H4 (cell line): ENCODE results near the gene NVL. TPM values are rescaled to one million over a fixed set of nuclear protein-coding genes. Genes with fewer than 3 reads are reported as not detected.

Experiments used
- DNase-seq: peaks from one replicate; pipeline ENCODE4 v3.0.0-alpha.2; 2015; ENCODE audit warnings: low spot score
- total RNA-seq: library from RNA; depleted of rRNA; stranded (reverse); fragments of >200 nt; shearing (Covaris generic); gene quantifications from 2 replicates; pipeline ENCODE4 v1.2.3, GENCODE V29; 2014

Gene NVL
- total RNA-seq, 1 experiment from 2014 or later: 17.9 TPM

GRCh38 chr1:224199679-224200078 lies 130.3 kb downstream of the NVL start:
- no peak for DNase-seq

- no peak for DNase-seq
These were observed 131.4 kb downstream of the NVL start for GRCh38 chr1:224198572-224198971.

GRCh38 chr1:224196813-224197600 lies 133.0 kb downstream of the NVL start:
- no peak for DNase-seq

- DNase-seq: no peak
These were observed 136.5 kb downstream of the NVL start for GRCh38 chr1:224193319-224193966.

- DNase-seq: no peak
These were observed 137.7 kb downstream of the NVL start for GRCh38 chr1:224192082-224192788.

- DNase-seq: no peak
These were observed 140.4 kb downstream of the NVL start for GRCh38 chr1:224189561-224189960.

- no peak for DNase-seq
These were observed 141.7 kb downstream of the NVL start for GRCh38 chr1:224188286-224188685.

GRCh38 chr1:224185208-224185607 lies 144.8 kb downstream of the NVL start:
- DNase-seq: no peak

- DNase-seq: peak; percentile 18
These were observed 146.2 kb downstream of the NVL start for GRCh38 chr1:224183591-224184312.

DNA sequence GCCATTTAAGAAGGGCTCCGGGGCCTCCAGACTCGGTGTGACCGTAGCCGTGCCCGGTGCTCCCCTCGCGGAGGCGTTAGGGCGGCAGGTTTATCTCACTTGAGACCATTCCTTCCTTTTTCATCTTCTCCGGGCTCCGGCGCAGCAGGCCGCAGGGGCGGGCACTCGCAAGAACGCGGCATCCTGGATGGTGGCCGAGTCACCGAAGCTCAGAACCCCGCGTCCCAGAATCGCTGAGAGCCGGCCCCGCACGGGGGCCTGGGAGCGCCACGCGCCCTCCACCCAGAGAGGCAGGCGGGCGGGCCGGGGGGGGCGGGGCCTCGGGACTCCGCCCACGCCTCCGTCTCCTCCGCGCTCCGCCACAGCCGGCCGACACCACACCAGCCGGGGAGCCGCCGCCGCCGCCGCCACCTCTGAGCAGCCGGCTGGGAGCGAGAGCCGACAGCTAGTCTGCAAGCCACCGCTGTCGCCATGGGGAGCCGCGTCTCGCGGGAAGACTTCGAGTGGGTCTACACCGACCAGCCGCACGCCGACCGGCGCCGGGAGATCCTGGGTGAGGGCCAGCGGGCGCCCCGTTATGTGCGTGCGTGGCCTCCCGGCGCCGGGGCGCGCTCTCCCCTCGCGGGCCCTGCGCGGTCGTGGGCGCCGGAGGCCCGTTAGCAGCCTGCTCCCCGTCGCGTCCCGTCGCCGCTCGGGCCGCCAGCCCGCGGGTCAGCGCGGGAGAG lies 146.9 kb downstream of the NVL start, which contains the start of gene DEGS1:
DEGS1 (plus strand) TSS at position 375 of the 725 bp plus-strand sequence; CDS start at position 472, 97 bp downstream.
- peak; percentile 53 for DNase-seq

- DNase-seq: no peak
These were observed 147.7 kb downstream of the NVL start for GRCh38 chr1:224182057-224182865.

DNA sequence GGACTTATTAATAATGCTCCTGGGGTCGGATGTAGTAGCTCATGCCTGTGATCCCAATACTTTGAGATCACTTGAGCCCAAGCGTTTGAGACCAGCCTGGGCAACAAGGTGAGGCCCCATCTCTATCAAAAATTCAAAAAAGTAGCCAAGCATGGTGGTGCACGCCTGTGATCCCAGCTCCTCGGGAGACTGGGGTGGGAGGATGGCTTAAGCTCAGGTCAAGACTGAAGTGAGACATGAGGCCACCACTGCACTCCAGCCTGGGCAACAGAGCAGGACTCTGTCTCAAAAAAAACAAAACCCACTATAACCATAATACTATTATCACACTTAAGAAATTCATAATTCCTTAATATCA lies 148.5 kb downstream of the NVL start:
- no peak for DNase-seq

DNA sequence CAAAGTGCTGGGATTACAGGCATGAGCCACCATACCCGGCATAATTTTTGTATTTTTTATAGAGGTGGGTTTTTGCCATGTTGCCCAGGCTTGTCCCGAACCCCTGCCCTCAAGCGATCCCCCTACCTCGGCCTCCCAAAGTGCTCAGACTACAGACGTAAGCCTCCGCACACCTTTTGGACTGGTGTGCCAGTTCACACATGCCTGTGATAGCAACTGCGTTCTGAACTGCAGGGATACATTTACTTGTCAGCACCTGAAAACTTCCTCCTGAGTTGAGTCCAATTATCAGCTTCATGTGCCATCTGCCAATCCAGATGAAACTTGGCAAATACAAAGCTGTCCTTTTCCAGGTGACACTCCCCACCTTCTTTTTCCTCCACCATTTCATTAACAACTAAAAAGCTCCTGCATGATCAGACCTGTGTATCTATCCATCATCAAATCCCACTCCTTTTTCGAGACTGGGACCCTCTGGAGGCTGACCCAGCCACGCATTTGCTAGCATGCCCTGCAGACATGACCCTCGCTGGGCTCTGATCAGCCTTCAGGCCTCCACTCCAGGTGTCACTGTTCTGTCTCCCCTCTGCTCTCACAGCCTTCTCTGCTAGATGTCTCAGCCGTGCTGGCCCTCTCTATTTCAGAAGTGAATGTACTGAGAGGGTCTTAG lies 149.1 kb downstream of the NVL start:
- DNase-seq: no peak

DNA sequence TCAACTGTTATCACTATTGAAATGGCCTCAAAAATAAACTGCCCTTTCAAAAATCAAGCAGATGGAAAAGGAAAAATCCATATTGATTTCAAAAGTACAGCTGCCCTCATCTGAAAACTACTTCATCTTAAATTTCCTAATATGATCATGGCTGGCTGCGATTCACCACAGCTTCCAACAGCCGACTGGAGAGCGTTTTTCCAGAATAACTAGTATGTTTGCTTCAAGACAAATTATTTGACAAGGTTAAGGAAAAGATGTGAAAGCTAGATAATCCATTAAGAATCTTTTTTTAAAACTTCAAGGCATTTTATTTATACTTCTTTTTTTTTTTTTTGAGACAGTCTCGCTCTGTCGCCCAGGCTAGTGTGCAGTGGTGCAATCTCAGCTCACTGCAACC lies 151.1 kb downstream of the NVL start:
- DNase-seq: no peak

DNA sequence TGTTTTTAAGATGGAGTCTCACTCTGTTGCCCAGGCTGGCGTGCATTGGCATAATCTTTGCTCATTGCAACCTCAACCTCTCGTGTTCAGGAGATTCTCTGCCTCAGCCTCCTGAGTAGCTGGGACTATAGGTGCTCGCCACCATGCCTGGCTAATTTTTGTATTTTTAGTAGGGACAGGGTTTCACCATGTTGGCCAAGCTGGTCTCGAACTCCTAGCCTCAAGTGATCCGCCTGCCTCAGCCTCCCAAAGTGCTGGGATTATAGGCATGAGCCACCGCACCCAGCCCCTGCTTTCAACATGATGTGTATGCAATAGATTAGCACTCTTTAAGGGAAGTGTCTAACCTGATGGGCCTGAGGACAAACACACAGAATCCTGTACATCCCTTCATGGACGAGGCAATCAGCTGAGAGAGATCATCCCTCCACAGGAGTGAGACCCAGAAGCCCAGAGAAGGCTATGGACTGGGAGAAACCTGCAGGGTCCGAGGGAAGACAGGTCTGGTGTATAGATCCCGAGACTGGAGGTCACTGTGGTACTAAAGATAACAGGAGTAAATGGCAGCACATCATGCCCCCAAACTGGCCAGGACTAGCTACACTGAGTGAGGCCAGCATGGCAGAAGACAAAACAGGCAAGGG lies 152.5 kb downstream of the NVL start:
- no peak for DNase-seq
